H54 (cell line): Measurements from ENCODE around the gene HMGCL.
"Not testable (repeated sequence)": the region's sequence is repeated elsewhere in the genome, so short reads cannot be mapped to it uniquely, and the experiment has no call there.

Source experiments
- DNase-seq: peaks from one replicate; pipeline ENCODE4 v3.0.0; 2011; ENCODE audit warnings: low spot score, mixed read lengths; ENCODE audit not compliant: insufficient read length
- FAIRE-seq: peaks from 3 replicates; lab custom pipeline; 2011; peaks lifted over from hg19 to GRCh38; lab: Jason Lieb, UNC
- POLR2A ChIP-seq: IDR thresholded peaks from 2 replicates; pipeline ENCODE4 v1.6.1; 2011; ENCODE audit warnings: low read depth, mild to moderate bottlenecking, low read length

The HMGCL gene

DNA sequence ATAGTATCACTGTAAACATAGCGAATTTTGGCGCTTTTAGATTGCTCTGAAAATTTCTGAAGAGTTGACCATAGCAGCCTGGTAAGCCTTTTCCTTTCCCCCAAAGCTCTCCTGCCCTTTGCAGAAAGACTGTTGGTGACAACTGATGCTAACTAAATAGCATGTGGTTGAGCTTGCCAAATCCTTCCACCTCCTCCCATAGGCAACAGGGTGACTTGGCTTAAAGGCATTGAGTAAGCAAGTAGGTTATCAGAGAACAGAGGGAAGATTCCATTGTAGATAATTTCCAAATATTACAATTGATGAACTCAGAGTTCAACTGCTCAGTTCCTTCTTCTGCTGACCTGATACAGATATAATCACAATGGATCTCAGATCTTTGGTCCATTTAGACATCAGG lies 19.9 kb upstream of the HMGCL start:
- FAIRE-seq = no peak
- no peak for DNase-seq
- no peak for TF ChIP-seq POLR2A

DNA sequence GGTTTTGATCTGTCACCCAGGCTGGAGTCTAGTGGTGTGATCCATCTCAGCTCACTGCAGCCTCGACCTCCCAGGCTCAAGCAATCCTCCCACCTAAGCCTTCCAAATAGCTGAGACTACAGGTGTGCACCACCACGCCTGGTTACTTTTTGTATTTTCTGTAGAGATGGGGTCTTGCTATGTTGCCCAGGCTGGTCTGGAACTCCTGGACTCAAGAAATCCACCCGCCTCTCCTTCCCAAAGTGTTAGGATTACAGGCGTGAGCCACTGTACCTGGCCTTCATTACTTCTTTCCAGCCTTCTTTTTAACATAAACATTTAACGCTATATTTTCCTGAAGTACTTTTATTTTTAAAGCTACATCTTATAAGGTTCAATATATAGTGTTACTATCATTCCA lies 18.4 kb upstream of the HMGCL start:
- no peak for DNase-seq
- no peak for FAIRE-seq
- TF ChIP-seq POLR2A = no peak

DNA sequence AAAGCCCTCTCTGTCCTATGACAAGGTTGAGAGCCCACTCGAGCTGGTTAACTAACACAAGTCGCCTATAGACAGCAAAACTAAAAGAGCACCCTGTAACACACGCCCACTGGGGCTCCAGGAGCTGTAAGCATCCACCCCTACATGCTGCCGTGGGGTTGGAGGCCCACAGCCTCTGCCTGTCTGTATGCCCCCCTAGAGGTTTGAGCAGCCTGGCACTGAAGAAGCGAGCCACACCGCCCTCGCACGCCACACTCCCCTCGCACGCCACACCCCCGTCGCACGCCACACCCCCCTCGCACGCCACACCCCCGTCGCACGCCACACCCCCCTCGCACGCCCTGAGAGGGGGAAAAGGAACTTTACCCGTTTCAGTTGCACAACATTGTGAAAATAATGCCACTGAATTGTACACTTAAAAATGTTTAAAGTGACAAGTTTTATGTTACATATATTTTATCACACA lies 13.2 kb upstream of the HMGCL start:
- DNase-seq = peak; percentile 33
- no peak for TF ChIP-seq POLR2A
- no peak for FAIRE-seq

DNA sequence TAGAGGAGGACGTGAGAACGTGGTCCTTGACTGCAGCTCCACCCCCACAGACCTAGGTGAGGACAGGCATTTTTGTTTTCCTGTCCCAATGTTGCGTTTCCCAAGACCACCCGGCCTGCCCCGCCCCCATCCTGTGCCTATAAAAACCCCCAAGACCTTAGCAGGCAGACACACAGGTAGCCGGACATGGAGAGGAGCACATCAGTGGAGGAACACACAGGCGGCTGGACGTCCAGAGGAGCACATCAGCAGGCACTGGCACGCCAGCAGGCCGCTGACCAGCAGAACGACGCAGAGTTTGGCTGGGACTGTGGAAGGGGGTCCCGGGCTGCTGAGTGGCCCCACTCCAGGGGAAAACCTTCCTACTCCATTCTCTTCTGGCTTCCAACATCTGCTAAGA lies 12.7 kb upstream of the HMGCL start:
- DNase-seq = no peak
- no peak for TF ChIP-seq POLR2A
- FAIRE-seq = no peak

DNA sequence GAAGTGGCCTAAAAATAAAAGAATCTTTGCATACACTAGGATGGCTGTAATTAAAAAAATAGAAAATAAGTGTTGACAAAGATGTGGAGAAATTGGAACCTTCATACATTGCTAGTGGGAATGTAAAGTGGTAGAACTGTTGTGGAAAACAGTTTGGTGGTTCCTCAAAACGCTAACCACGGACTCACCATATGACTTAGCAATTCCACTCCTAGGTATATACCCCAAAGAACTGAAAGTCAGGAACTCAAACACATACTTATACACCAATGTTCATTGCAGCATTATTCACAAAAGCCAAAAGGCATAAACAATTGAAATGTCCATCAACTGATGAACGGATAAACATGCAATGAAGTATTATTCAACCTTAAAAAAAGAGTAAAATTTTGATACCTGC lies 10.8 kb upstream of the HMGCL start:
- FAIRE-seq = no peak
- DNase-seq = no peak
- TF ChIP-seq POLR2A = no peak

DNA sequence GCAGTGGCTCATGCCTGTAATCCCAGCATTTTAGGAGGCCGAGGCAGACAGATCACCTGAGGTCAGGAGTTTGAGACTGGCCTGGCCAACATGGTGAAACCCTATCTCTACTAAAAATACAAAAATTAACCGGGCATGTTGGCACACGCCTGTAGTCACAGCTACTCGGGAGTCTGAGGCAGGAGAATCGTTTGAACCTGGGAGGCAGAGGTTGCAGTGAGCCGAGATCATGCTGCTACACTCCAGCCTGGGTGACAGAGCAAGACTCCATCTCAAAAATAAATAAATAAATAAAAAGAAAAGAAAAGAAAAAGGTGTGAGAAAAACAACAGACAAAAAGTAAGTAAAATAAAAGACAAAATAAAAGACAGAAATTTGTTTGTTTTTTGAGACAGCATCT lies 8.9 kb upstream of the HMGCL start:
- not testable (repeated sequence) for DNase-seq, FAIRE-seq

DNA sequence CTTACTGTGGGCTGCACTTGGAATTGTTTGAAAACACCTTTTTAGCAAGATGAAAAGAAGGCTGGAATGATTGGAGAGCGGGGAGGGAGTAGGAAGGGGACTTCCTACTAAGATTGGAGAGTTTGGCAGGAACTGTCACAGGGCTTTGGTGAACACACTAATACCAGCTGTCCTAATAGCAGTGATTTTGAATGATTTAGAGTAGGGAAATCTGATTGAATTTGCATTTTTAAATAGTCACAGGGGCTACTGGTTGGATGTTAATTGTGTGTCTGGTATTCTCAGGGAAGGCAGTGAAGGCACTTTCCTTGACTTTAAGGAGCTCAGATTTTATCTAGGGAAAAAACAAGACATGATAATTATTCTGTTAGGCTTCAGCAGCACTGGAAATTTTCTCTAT lies 2.5 kb upstream of the HMGCL start:
- no peak for FAIRE-seq
- no peak for DNase-seq
- no peak for TF ChIP-seq POLR2A

DNA sequence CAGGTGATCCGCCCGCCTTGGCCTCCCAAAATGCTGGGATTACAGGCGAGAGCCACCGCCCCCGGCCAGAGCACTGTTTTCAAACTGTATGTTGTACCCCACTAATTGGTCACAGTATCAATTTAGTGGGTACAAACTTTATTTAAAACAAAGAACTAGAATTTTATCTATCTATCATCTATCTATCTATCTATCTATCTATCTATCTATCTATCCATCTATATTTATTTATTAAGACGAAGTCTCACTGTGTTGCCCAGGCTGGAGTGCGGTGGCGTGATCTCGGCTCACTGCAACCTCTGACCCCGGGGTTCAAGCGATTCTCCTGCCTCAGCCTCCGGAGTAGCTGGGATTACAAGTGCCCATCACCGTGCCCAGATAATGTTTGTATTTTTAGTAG lies 1.4 kb upstream of the HMGCL start:
- not testable (repeated sequence) for FAIRE-seq, DNase-seq

DNA sequence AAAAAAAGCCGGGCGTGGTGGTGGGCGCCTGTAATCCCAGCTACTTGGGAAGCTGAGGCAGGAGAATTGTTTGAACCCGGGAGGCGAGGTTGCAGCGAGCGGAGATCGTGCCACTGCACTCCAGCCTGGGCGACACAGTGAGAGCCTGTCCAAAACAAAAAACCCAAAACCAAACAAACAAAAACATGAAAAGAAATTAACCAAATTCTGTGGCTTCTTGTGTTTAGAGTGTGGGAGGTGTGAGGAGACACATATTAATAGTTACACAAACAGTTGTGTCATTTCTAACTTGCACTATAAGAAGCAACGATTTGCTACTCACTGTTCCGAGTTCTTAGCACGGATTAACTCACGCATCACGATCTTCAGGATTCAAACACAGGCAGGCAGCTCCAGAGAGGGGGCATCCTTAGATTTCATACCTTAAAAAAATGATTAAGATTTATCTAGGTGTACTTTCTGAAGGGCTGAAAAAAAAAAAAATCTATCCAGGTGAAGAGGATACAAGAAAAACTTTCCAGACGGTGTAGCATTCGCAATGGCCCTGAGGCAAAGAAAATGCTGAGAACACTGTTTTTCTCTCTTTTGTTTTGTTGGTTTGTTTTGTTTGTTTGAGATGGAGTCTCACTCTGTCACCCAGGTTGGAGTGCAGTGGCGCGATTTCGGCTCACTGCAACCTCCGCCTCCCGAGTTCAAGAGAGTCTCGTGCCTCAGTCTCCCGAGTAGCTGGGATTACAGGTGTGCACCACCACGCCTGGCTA lies 713 bp upstream of the HMGCL start:
- FAIRE-seq = no peak
- DNase-seq = no peak
- TF ChIP-seq POLR2A = no peak

DNA sequence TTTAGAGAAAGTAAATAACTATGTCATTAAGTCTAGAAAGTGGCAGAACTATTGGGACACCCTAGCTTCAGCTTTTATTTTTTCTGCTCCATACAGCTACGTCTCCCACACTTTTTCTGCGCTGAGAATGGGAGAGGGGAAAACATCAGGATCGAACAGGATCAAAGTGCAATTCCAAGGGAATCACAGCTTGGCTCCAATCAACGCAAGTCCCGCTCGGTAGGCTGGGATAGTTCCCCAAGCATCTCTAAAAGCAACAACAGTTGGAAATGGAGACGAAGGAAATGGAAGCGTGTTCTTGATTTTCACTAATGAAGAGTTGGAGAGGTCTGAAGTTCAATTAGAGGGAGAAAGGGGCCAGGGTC lies 536 bp downstream of the HMGCL start:
- no peak for FAIRE-seq
- no peak for DNase-seq
- TF ChIP-seq POLR2A = no peak

DNA sequence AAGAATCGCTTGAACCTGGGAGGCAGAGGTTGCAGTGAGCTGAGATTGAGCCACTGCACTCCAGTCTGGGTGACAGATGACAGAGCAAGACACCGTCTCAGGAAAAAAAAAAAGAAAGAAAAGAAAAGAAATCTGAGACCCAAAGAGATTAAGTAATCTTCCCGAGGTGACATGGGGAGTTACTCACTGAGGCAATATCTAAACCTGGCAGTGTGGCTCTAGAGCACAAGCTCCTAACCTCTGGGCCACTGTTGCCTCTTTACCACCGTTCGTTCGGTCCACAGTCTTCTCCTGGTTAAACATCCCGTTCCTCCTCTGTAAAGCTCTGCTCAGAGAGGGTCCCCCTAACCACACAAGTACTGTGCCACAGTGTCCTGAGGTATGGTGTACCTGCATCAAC lies 1.5 kb downstream of the HMGCL start:
- no peak for FAIRE-seq

DNA sequence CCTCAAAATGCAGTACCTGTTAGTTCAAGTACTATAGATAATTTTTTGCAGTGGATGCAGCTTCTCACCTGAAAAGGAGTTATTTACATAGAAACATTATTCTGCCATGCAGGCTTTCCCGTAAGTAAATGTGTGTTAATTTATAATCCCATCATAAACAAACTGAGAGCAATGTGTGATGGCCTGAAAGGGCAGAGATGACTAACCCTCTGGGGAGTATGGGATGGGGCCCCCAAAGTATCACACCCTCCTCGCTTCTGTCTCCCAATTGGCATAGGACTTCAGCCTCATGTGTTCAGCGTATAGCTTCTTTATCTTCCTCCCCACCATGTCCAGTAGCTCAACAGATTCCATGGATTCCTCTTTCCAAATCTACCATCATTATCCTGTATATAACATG lies 7.6 kb downstream of the HMGCL start:
- FAIRE-seq (no peak), DNase-seq (no peak)
- TF ChIP-seq POLR2A = no peak

More for the DNA sequence above, 1.5 kb downstream of the HMGCL start:
- no peak for DNase-seq
- TF ChIP-seq POLR2A = no peak

DNA sequence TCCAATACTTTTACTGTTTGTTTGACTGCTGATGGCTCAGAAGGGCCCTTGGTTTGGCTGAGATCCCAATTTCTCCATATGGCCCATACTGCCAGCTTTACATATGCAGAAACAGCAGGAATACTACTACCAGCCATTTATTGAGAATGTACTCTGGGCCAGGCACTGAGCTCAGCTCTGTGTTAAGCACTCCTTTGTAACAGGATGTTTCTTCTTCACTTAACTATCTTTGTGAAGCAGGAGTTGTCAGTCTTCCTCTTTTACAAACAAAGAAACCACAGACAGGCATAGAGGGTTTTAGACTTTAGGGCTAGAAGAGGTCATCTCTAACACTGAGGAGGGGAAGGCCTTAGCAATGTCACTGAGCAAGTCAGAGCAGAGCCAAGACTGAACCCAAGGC lies 8.3 kb downstream of the HMGCL start:
- no peak for TF ChIP-seq POLR2A

DNA sequence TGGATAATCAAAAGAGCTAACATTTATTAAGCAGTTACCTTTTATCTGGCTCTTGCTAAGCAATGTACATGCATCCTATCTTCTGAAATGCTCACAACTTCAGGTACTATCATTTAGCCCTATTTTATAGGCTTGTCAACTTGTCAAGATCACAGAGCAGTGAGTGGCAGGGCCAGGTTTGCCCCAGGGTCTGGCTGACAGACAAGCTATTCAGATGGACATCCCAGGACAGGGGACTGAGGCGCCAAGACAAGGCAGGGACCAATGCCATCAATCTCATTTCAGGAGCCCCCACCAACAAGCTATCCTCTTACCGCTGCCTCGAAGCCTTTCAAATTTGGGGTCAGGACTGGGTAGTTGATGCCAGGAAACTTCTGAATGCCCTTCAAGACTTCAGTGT lies 8.9 kb downstream of the HMGCL start:
- no peak for TF ChIP-seq POLR2A
- FAIRE-seq (no peak), DNase-seq (no peak)

More for the DNA sequence above, 8.3 kb downstream of the HMGCL start:
- no peak for FAIRE-seq
- no peak for DNase-seq

DNA sequence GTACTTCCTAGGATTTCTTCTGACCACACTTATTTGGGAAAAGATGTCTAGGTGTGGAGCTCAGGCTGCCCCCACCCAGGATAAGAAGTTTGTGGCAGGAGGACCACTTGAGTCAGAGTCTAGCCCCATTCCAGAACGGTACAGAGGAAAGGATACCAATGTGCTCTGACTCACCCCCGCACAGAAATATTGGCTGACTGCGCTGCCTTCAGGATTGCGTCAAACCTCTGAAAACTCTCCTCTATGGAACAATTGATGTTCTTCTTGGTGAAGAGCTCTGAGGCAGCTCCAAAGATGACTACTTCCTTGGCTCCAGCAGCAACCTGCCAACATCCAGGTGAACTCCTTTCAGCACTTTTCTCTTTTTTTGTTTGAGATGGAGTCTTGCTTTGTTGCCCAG lies 11.2 kb downstream of the HMGCL start:
- FAIRE-seq = no peak
- no peak for TF ChIP-seq POLR2A
- DNase-seq = no peak
